Spleen (tissue), 7 donors: ENCODE results near the gene SIGLEC1.

ENCODE experiments used
- CTCF ChIP-seq, 11 experiments: fragments of 200-600 bp in 7 of 11; fragments of 450-650 bp in 4 of 11; sonication (generic) in 4 of 11; IDR thresholded peaks in 8 of 11; conservative IDR thresholded peaks in 3 of 11; 1 replicate in 7 of 11; 2 replicates in 4 of 11; pipeline versions ENCODE4 v1.4.0 to v1.8.0; 2016 to 2021; ENCODE audit warnings: antibody characterized with exemption in 11 of 11, inconsistent platforms in 4 of 11, mild to moderate bottlenecking in 1 of 11
- POLR2A ChIP-seq, 3 donors: fragments of 450-650 bp; IDR thresholded peaks; one replicate each; pipeline ENCODE4 v1.5.1; 2017; ENCODE audit warnings: antibody characterized with exemption in 3 of 3, mild to moderate bottlenecking in 1 of 3
- POLR2AphosphoS5 ChIP-seq, 3 donors: sonication (generic); formaldehyde crosslinking; IDR thresholded peaks; one replicate each; pipeline ENCODE4 v1.5.1; 2017; ENCODE audit warnings: antibody characterized with exemption in 3 of 3
- donor health status: DM: no; HTN: no; CAD: no; lungs with moderate emphysema.
- donor health status: DM: no; HTN: no; CAD: no.
- donor health status: DM: no; HTN: no; CAD: no.

- no peak for TF ChIP-seq CTCF (IDR thresholded peaks at IDR 0.05 in 8 of 11, conservative IDR thresholded peaks at IDR 0.05 in 3 of 11)
- no peak for TF ChIP-seq POLR2A (IDR thresholded peaks at IDR 0.05)
- TF ChIP-seq POLR2AphosphoS5 (IDR thresholded peaks at IDR 0.05), result no peak
Measured at GRCh38 chr20:3720626-3721025, 8.2 kb upstream of the SIGLEC1 start.
